ENCODE data around the gene MPG. TPM values are rescaled to one million over a fixed set of nuclear protein-coding genes. Genes with fewer than 3 reads are reported as not detected.
A peak's percentile ranks its signal among the peaks of the same experiment; 100 is the strongest.
"Not testable (repeated sequence)": the region's sequence is repeated elsewhere in the genome, so short reads cannot be mapped to it uniquely, and the experiment has no call there.

MPG gene
- total RNA-seq, 1 experiment from 2014 or later, result 62.8 TPM

GRCh38 chr16:36336-36984 lies 41.6 kb upstream of the MPG start:
- Mint-ChIP-seq H3K27me3 (ENCODE audit: insufficient read depth, unreplicated experiment) (no peaks in the 10 kb centered on the region), H3K4me1 (ENCODE audit: insufficient read depth, unreplicated experiment) (no peaks in the 10 kb centered on the region), H3K27ac (ENCODE audit: low read depth, unreplicated experiment) (no peak overlapping the region), H3K36me3 (ENCODE audit: insufficient read depth, unreplicated experiment) (peaks cover 10% of the 10 kb centered on the region), H3K4me3 (ENCODE audit: unreplicated experiment) (no peak overlapping the region), H3K9me3 (ENCODE audit: unreplicated experiment) (no peaks in the 10 kb centered on the region)
- no TSS peak for BruUV-seq (replicated peaks)
- ChIA-PET CTCF (no interaction called here), POLR2A (interaction anchor here (1.0 kb wide), 1 partner anchor 17 kb away, joined by 4 read pairs; the partner anchor contains the start of genes POLR3K and SNRNP25)
- DNase-seq (ENCODE audit: unreplicated experiment), result no peak
- TF ChIP-seq CTCF (IDR thresholded peaks at IDR 0.05; ENCODE audit: unreplicated experiment), result no peak
- intact Hi-C loops (cut with micrococcal nuclease), result no loop called here

- peaks cover 21% of the 10 kb centered on the region for H3K36me3 Mint-ChIP-seq (ENCODE audit: insufficient read depth, unreplicated experiment)
- no peaks in the 10 kb centered on the region for H3K9me3 Mint-ChIP-seq (ENCODE audit: unreplicated experiment)
- no TSS peak for BruUV-seq (replicated peaks)
- H3K4me1 Mint-ChIP-seq (ENCODE audit: insufficient read depth, unreplicated experiment), result no peaks in the 10 kb centered on the region
- H3K27me3 Mint-ChIP-seq (ENCODE audit: insufficient read depth, unreplicated experiment), result no peaks in the 10 kb centered on the region
- no peak for TF ChIP-seq CTCF (IDR thresholded peaks at IDR 0.05; ENCODE audit: unreplicated experiment)
- intact Hi-C loops (cut with micrococcal nuclease), result no loop called here
- POLR2A ChIA-PET, result no interaction called here
- no peak for DNase-seq (ENCODE audit: unreplicated experiment)
- H3K27ac Mint-ChIP-seq (ENCODE audit: low read depth, unreplicated experiment), result no peak overlapping the region
- CTCF ChIA-PET, result interaction anchor here (0.7 kb wide), 1 partner anchor 28 kb away, joined by 3 read pairs; no protein-coding TSS in a partner anchor
- H3K4me3 Mint-ChIP-seq (ENCODE audit: unreplicated experiment), result no peak overlapping the region
Observed at GRCh38 chr16:37511-37910, 40.5 kb upstream of the MPG start.

GRCh38 chr16:38206-38605 lies 39.8 kb upstream of the MPG start:
- POLR2A ChIA-PET; H3K9me3 Mint-ChIP-seq (ENCODE audit: unreplicated experiment); H3K4me1 Mint-ChIP-seq (ENCODE audit: insufficient read depth, unreplicated experiment); DNase-seq (ENCODE audit: unreplicated experiment); BruUV-seq (replicated peaks); intact Hi-C loops (cut with micrococcal nuclease); H3K4me3 Mint-ChIP-seq (ENCODE audit: unreplicated experiment); H3K27me3 Mint-ChIP-seq (ENCODE audit: insufficient read depth, unreplicated experiment); H3K27ac Mint-ChIP-seq (ENCODE audit: low read depth, unreplicated experiment): not testable (repeated sequence)
- peaks cover 22% of the 10 kb centered on the region for H3K36me3 Mint-ChIP-seq (ENCODE audit: insufficient read depth, unreplicated experiment)
- CTCF ChIA-PET, result interaction anchor here (0.6 kb wide), 1 partner anchor 332 kb away, joined by 3 read pairs; the partner anchor contains the start of gene MRPL28

- DNase-seq (ENCODE audit: unreplicated experiment), result peak; percentile 57
- POLR2A ChIA-PET, result interaction anchor here (0.6 to 0.9 kb wide), 2 partner anchors 13 to 710 kb away, joined by 3 read pairs; no protein-coding TSS in a partner anchor
- H3K4me1 Mint-ChIP-seq (ENCODE audit: insufficient read depth, unreplicated experiment), result no peaks in the 10 kb centered on the region
Observed at GRCh38 chr16:38941-39892, 38.8 kb upstream of the MPG start.

More at GRCh38 chr16:38941-39892, 38.8 kb upstream of the MPG start:
- no peak for TF ChIP-seq CTCF (IDR thresholded peaks at IDR 0.05; ENCODE audit: unreplicated experiment)
- intact Hi-C loops (cut with micrococcal nuclease), result no loop called here
- H3K9me3 Mint-ChIP-seq (ENCODE audit: unreplicated experiment), result no peaks in the 10 kb centered on the region
- H3K36me3 Mint-ChIP-seq (ENCODE audit: insufficient read depth, unreplicated experiment), result peaks cover 22% of the 10 kb centered on the region
- BruUV-seq (replicated peaks), result no TSS peak
- no peak overlapping the region for H3K4me3 Mint-ChIP-seq (ENCODE audit: unreplicated experiment)
- no peaks in the 10 kb centered on the region for H3K27me3 Mint-ChIP-seq (ENCODE audit: insufficient read depth, unreplicated experiment)
- H3K27ac Mint-ChIP-seq (ENCODE audit: low read depth, unreplicated experiment), result no peak overlapping the region
- CTCF ChIA-PET, result interaction anchor here (0.6 to 1.1 kb wide), 2 partner anchors 52 to 57 kb away, joined by 3 to 4 read pairs; no protein-coding TSS in a partner anchor

Measured in MCF 10A (cell line).